Measurements from ENCODE around the gene GSN. TPM values are rescaled to one million over a fixed set of nuclear protein-coding genes. Genes with fewer than 3 reads are reported as not detected.

The GSN gene
- total RNA-seq, 1 experiment from 2014 or later = 137 TPM

- no peak for DNase-seq (ENCODE audit: low spot score)
These were observed 55.6 kb downstream of the GSN start for GRCh38 chr9:121323449-121324151.

- DNase-seq (ENCODE audit: low spot score) = no peak
These were observed 56.4 kb downstream of the GSN start for GRCh38 chr9:121324316-121324715.

GRCh38 chr9:121324755-121325154, 56.8 kb downstream of the GSN start:
- DNase-seq (ENCODE audit: low spot score) = no peak

GRCh38 chr9:121325387-121325786, 57.4 kb downstream of the GSN start:
- DNase-seq (ENCODE audit: low spot score) = no peak

- DNase-seq (ENCODE audit: low spot score) = peak; percentile 20
These were observed 58.3 kb downstream of the GSN start for GRCh38 chr9:121326130-121326838.

GRCh38 chr9:121326901-121327613, 59.1 kb downstream of the GSN start:
- DNase-seq (ENCODE audit: low spot score) = no peak

GRCh38 chr9:121328476-121328875, 60.5 kb downstream of the GSN start:
- no peak for DNase-seq (ENCODE audit: low spot score)

GRCh38 chr9:121328876-121329681, 61.1 kb downstream of the GSN start:
- DNase-seq (ENCODE audit: low spot score) = no peak

- no peak for DNase-seq (ENCODE audit: low spot score)
These were observed 63.6 kb downstream of the GSN start for GRCh38 chr9:121331549-121331948.

- DNase-seq (ENCODE audit: low spot score) = no peak
These were observed 64.2 kb downstream of the GSN start for GRCh38 chr9:121331992-121332685.

- no peak for DNase-seq (ENCODE audit: low spot score)
These were observed 66.2 kb downstream of the GSN start for GRCh38 chr9:121333950-121334773.

- no peak for DNase-seq (ENCODE audit: low spot score)
These were observed 68.7 kb downstream of the GSN start for GRCh38 chr9:121336665-121337064.

GRCh38 chr9:121339437-121339836, 71.5 kb downstream of the GSN start:
- DNase-seq (ENCODE audit: low spot score) = no peak

- no peak for DNase-seq (ENCODE audit: low spot score)
These were observed 72.9 kb downstream of the GSN start for GRCh38 chr9:121340676-121341392.

- peak; percentile 32 for DNase-seq (ENCODE audit: low spot score)
These were observed 76.2 kb downstream of the GSN start for GRCh38 chr9:121344184-121344583.

- DNase-seq (ENCODE audit: low spot score) = no peak
These were observed 77.1 kb downstream of the GSN start for GRCh38 chr9:121345070-121345469.

GRCh38 chr9:121348221-121348620, 80.3 kb downstream of the GSN start:
- no peak for DNase-seq (ENCODE audit: low spot score)

- no peak for DNase-seq (ENCODE audit: low spot score)
These were observed 81.0 kb downstream of the GSN start for GRCh38 chr9:121349009-121349408.

GRCh38 chr9:121350036-121350435, 82.1 kb downstream of the GSN start:
- DNase-seq (ENCODE audit: low spot score) = no peak

All from H4 (cell line).